Endometrial microvascular endothelial cells (primary cell): ENCODE results near the gene ERCC5. TPM values are rescaled to one million over a fixed set of nuclear protein-coding genes. Genes with fewer than 3 reads are reported as not detected.

Source experiments
- in situ Hi-C: cut with HindIII; loops from 2 replicates; pipeline ENCODE4 v1.10.0; 2017; ENCODE audit warnings: low sequenced_read_pairs, low pct_unique_long_range_greater_than_20kb; ENCODE audit errors: inconsistent ontology term
- total RNA-seq: library from RNA; depleted of rRNA; stranded (reverse); fragments of >200 nt; gene quantifications from one replicate; pipeline ENCODE4 v1.2.3, GENCODE V29; 2015; ENCODE audit errors: inconsistent ontology term

ERCC5 gene
- total RNA-seq, 1 donor from 2014 or later, result 64.4 TPM

DNA sequence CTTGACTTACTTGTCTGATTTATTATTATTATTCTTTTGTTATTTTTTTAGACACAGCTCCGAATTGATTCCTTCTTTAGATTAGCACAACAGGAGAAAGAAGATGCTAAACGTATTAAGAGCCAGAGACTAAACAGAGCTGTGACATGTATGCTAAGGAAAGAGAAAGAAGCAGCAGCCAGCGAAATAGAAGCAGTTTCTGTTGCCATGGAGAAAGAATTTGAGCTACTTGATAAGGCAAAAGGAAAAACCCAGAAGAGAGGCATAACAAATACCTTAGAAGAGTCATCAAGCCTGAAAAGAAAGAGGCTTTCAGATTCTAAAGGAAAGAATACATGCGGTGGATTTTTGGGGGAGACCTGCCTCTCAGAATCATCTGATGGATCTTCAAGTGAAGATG is 29.4 kb downstream of the ERCC5 start:
- in situ Hi-C loops, result no loop called here

DNA sequence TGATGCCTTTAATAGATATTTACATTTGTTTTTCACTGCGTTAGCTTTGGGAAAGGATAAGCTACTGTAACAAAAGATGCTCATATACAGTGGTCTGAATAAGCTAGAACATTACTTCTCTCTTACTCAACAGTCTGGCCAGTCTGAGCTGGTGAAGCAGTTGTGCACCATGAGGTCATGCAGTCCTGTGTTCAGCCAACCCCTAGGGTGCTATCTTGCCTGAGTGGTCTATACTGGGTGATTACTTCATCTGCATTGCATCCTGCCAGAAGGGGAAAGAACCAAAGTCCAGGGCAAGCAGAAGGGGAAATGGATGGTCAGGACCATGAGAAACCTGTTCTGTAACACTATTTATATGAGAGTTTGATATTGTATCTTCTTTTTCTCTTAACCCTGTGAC is 31.5 kb downstream of the ERCC5 start:
- in situ Hi-C loops, result no loop called here

DNA sequence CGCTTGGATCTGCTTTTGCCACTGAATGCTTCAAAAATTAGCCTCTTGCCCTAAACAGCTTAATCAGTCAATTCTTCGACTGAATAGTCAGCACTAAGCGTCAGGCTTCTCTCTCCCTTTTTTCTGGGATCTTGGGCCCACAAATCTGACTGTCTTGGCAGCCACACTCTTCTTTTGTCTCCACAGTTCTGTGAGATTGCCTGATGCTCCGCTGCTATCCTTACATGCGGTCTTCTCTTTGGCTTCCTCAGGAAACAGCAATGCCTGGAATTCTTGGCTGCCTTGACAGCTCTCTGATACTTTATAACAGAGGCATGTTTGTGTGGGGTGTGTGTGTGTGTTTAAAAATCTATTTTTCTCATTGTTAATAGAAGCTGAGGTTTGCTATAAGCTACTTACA is 32.6 kb downstream of the ERCC5 start:
- in situ Hi-C loops, result no loop called here

GRCh38 chr13:102879793-102880499 is 34.1 kb downstream of the ERCC5 start:
- in situ Hi-C loops, result no loop called here

DNA sequence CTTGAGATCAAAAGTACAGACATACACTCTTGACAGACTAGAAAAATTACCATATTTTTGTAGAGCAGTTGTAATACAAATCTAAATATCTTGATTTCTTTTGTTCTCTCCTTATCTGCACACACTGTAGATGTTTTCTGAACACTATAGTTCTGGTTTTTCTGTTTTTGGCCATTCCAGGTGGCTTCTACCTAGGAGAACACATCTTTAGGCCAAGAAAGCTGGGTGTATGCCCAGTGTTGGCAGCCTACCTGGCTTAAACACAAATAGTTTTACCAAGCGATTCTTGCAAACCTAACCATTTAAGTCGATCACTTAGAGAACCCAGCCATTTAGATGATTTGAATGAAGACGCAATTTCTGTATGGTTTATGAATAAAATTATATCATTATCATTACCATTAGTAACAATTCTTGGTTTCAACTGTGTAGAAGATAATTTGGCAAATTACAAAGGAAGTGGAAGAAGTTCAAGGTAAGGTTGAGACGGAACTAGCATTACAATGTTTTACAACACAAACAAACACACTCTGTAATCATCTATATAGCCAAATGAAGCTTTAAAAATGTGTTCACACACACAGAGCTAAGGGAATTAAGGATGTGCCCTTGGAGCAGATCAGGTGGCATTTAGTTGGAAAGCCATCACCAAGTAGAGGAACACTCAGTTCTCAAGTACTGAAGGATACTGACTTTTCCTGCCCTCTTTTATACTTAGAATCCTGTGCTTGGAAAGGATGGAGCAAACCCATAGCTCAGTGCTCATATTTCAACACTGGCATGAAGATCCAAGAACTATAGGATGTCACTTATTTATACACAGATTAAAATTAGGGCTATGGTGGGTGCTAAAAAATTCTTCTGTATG is 36.2 kb downstream of the ERCC5 start:
- in situ Hi-C loops, result no loop called here

GRCh38 chr13:102892503-102892902 is 46.7 kb downstream of the ERCC5 start:
- in situ Hi-C loops, result no loop called here

GRCh38 chr13:102897371-102898138 is 51.7 kb downstream of the ERCC5 start:
- in situ Hi-C loops, result no loop called here

DNA sequence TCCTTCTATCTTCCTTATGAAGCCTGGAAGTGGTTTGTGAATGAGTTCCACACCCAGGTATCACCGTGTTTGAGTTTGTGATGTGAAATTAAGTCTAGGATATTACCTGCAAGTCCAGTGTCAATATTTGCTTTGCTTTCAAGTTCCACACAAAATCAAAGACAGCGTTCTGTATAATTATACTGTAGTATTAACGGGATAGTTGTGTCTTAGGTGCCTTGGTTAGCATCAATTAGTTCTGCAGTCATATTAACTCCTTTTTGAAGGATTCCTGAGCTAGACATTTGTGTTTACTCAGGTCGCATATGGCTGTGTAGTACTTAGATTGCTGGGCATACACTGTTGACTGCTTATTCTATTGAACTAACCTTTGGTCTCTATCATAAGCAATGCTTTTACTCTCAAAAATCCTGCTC is 54.4 kb downstream of the ERCC5 start:
- in situ Hi-C loops, result no loop called here

DNA sequence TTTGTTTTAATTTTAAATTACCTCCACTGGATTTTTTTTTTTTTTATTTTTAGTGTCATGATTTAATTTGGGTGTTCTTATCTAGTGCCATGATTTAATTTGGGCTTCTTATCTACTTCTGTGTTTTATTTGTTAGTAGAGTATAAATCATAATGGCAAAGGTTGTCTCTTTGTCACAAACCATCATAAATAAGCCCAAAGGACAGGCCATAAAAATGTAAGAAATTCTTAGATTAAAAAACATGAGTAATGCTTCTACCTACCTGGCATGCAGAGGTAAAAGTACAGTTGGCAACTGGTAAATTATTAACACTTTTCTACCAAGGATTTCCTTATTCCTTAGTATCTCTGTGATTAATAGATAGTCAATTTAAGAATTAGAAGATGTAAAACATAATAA is 55.2 kb downstream of the ERCC5 start:
- in situ Hi-C loops, result no loop called here

DNA sequence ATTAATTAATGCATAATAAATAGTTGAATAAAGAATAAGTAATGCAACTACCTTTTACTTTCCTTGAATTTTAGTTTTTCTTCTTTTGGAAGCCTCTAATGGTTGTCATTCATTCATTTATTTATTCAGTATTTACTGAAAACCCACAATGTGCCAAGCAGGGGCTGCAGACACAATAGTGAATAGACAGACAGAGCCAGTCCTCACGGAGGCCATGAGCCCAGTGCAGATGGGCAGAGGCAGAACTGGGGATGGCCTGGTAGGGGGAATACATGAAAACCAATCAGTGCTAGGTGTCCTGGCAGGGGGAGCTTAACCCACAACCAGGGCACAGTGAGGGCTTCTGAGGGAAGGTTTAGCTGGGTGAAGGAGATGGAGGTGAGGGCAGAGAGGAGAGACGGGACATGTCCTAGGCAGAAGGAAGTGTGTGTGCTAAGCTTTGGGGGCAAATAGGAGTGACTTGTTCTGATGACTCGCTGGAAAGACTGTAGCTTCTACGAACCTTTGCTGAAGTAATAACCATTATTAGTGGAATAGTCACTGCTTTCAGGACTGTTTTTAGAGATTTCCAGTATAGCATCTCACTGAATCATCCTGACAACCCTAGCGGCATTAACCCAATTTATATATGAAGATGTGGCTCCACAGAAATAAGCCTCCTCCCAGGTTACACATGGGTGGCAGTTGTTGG is 55.9 kb downstream of the ERCC5 start:
- in situ Hi-C loops, result no loop called here

DNA sequence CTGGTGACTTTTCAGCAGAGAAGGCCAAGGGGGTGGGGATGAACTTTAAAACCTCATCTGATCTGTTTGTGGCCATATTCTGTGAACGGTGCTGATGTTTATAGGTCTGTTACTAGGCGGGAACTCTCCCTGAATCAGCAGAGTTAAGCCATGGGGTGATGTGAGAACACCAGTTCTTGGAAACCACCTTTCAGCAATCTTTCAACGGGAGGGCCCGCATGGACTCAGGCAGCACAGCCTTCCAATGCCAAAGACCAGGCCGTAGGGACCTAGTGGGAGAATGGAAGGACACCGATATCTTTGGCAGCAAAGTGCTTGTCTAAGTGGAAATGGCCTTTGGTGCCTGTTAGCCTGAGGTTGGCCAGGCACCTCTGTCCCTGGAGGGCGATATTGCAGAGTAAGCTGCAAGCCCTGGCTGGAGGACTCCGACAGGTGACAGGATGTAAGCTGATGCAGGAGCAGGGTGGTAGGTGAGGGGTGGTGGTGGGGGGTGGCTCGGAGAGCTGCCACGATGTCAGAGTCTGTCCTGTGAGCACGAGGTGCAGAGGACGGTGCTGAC is 57.0 kb downstream of the ERCC5 start:
- in situ Hi-C loops, result no loop called here

DNA sequence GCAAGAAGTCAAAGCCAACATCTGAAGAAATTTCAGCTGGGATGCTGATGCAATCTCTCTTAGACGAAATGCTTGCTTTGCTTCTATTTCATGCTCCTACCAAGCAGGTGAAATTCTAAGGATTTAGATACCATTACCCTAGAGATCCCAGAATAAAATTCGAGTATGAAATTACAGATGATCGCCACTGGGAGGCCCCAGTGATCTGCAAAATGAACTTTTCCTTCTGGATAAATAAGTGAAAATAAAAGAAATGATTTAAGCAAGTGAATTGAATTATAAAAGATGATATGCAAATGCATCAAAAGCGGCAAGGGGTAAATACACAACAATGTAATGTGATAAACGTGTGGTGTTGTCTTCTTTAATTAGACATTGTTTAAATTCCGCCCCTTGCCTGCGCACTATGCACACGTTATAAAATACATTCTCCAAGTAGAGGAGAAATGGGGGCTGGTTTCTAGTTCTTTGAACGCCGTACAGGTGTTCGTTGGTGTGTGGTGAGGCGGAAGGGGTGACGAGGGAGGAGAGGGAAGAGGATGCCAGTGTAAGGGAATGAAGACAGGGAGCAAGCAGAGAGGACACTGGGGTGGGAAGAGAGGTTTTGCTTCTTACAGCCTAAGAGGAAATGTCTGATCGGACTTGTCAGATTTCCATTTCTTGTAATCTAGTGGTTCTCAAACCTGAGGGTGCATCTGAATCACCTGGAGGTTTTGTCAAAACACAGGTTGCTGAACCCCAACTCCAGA is 58.0 kb downstream of the ERCC5 start:
- in situ Hi-C loops, result no loop called here

DNA sequence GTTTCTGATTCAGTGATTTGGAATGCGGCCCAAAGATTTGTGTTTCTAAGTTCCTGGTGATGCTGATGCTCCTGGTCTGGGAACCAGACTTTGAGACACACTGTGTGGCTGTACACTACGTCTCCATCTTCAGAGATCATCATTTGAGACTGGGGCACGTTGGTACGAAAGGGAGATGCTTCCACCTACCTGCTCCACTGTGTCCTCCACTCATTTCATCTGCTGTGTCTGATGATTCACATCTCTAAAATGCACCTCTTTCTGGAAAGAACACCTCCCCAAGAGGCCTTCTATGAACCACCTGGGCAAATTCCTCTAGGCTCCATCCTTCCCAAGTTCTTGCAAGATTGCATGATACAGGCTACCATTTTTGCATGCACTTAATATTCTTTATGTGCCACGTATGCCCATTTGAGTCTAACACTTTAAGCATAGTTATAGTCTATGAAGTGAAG is 58.6 kb downstream of the ERCC5 start:
- in situ Hi-C loops, result no loop called here

GRCh38 chr13:102905905-102906771 is 60.3 kb downstream of the ERCC5 start:
- in situ Hi-C loops, result no loop called here

GRCh38 chr13:102907016-102907756 is 61.4 kb downstream of the ERCC5 start:
- in situ Hi-C loops, result no loop called here

GRCh38 chr13:102907886-102908515 is 62.2 kb downstream of the ERCC5 start:
- in situ Hi-C loops, result no loop called here
